ENCODE data around the gene E2F6. TPM values are rescaled to one million over a fixed set of nuclear protein-coding genes. Genes with fewer than 3 reads are reported as not detected.

Gene E2F6
- total RNA-seq, 1 experiment from 2014 or later, result 21.8 TPM

- Histone ChIP-seq H3K27me3 (ENCODE audit: insufficient read depth, low read length) (no peaks in the 10 kb centered on the region), H2AK5ac (ENCODE audit: insufficient read length, low read length) (no peak overlapping the region), H2BK20ac (ENCODE audit: low read depth, low read length, poor library complexity, severe bottlenecking) (no peak overlapping the region), H3K9me3 (ENCODE audit: control insufficient read depth, low read depth, low read length) (no peaks in the 10 kb centered on the region), H4K8ac (replicated peaks; ENCODE audit: insufficient read length, low read depth, low read length) (no peak overlapping the region), H3K79me2 (ENCODE audit: insufficient read depth, low read length) (no peaks in the 10 kb centered on the region; the same call in 1 of the 2 replicates), H3K4me2 (ENCODE audit: insufficient read depth, insufficient read length, low read length) (no peak overlapping the region), H2BK120ac (ENCODE audit: low read depth, low read length, poor library complexity, severe bottlenecking) (no peak overlapping the region), H2AFZ (ENCODE audit: low read length) (no peak overlapping the region), H4K91ac (ENCODE audit: insufficient read length, low read depth, low read length) (no peak overlapping the region), H3K9ac (ENCODE audit: extremely low read depth, insufficient read length, low read length) (no peak overlapping the region), H3K56ac (ENCODE audit: insufficient read length, low read depth, low read length) (no peak overlapping the region), H3K18ac (ENCODE audit: insufficient read length, low read depth, low read length) (no peak overlapping the region), H3K4ac (ENCODE audit: low read depth, low read length) (no peak overlapping the region), H2BK5ac (ENCODE audit: insufficient read length, low read length) (no peak overlapping the region), H2BK15ac (ENCODE audit: low read depth, low read length) (no peak overlapping the region), H3K27ac (ENCODE audit: insufficient read length, low read depth, low read length) (no peak overlapping the region), H3K23me2 (ENCODE audit: insufficient read length, low read depth, low read length, poor library complexity, severe bottlenecking) (no peaks in the 10 kb centered on the region), H3T11ph (ENCODE audit: low read length) (no peak overlapping the region), H3K79me1 (ENCODE audit: insufficient read depth, low read depth, low read length, poor library complexity, severe bottlenecking) (no peaks in the 10 kb centered on the region), H4K20me1 (ENCODE audit: control insufficient read depth, insufficient read depth, insufficient read length) (no peaks in the 10 kb centered on the region), H3K14ac (ENCODE audit: insufficient read depth, low read length) (no peak overlapping the region), H2BK12ac (ENCODE audit: insufficient read length, low read depth, low read length) (no peak overlapping the region), H3K4me1 (ENCODE audit: insufficient read depth, low read length) (peaks cover 18% of the 10 kb centered on the region), H3K23ac (ENCODE audit: insufficient read length, low read depth, low read length) (no peak overlapping the region), H4K5ac (ENCODE audit: insufficient read length, low read depth, low read length) (no peak overlapping the region)
- peak overlapping the region in 1 of 2 experiments; percentile 15; a peak in 1 of 5 replicates for H3K4me3 Mint-ChIP-seq
- peaks cover 2% of the 10 kb centered on the region; the same call in 1 of the 2 replicates for H3K27me3 Mint-ChIP-seq (ENCODE audit: low read depth)
- peaks cover 0 to 4% (median 0%) of the 10 kb centered on the region in 3 experiments; a peak in 3 of 7 replicates for H3K36me3 Mint-ChIP-seq (ENCODE audit: insufficient read depth in 1 of 3, low read depth in 3 of 3)
- H3K4me1 Mint-ChIP-seq, result peaks cover 44 to 54% of the 10 kb centered on the region in 2 experiments
- H3K27ac Mint-ChIP-seq, result peak overlapping the region in 1 of 3 experiments; percentile 21; a peak in 2 of 7 replicates
- no peak for TF ChIP-seq CTCF (conservative IDR thresholded peaks at IDR 0.05)
- DNase-seq, result no peak
- H3K9me3 Mint-ChIP-seq, result no peaks in the 10 kb centered on the region
- no CpG with 5 or more reads among the region's 3 CpGs for WGBS (ENCODE audit: extremely low coverage, insufficient read length, low lambda C conversion rate)
These were observed 48.2 kb upstream of the E2F6 start for GRCh38 chr2:11514081-11514730.

Data from H9 (cell line).